AG09319 (cell line): Measurements from ENCODE around the gene MGA.

Experiments
- DNase-seq: peaks from one replicate; pipeline ENCODE4 v3.0.0-alpha.2; 2010; ENCODE audit warnings: low read depth; ENCODE audit errors: extremely low read depth
- TF ChIP-seq, protein P1 (sequence below): IDR thresholded peaks from 2 replicates; pipeline ENCODE4 v1.5.1; 2011; ENCODE audit warnings: low read depth, mild to moderate bottlenecking, inconsistent platforms, low read length, moderate library complexity

Gene MGA

DNA sequence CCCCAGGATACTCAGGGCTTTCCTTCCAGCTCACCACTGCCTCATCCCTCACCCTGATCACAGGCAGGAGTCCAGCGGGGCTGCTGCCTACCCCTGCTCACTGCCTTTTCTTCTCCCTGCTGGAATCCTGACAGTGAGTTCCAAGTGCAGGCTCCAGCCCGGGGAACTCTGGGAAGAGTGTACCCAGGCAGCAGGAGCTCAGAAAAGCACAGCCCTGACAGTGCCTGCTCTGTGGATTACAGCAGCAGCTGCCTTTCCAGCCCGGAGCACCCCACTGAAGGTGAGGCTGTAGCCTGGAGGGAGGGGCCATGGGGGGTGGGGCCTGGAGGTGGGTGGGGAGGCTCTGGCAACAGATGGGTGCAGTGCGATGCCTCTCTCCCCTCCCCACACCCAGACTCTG is 161.6 kb downstream of the MGA start:
- TF ChIP-seq, protein P1, sequence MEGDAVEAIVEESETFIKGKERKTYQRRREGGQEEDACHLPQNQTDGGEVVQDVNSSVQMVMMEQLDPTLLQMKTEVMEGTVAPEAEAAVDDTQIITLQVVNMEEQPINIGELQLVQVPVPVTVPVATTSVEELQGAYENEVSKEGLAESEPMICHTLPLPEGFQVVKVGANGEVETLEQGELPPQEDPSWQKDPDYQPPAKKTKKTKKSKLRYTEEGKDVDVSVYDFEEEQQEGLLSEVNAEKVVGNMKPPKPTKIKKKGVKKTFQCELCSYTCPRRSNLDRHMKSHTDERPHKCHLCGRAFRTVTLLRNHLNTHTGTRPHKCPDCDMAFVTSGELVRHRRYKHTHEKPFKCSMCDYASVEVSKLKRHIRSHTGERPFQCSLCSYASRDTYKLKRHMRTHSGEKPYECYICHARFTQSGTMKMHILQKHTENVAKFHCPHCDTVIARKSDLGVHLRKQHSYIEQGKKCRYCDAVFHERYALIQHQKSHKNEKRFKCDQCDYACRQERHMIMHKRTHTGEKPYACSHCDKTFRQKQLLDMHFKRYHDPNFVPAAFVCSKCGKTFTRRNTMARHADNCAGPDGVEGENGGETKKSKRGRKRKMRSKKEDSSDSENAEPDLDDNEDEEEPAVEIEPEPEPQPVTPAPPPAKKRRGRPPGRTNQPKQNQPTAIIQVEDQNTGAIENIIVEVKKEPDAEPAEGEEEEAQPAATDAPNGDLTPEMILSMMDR: no peak
- DNase-seq: no peak

DNA sequence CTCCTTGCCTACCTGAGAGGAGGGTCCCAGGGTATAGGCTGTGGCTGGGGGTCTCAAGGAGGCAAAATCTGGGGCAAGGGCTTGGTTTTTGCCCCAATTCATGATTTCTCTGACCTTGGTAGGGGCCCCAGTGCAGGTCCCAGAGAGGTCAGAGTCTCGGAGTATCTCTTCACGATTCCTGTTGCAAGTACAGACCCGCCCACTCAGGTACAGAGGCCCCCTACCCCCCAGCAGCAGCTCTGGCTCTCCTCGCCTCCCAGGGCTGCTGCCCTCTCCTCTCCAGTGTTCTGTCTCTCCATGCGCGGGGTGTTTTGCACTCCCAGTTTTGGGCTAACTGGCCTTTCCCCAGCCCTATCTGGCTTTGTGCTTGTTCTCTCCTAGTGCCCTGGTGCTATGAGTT is 162.3 kb downstream of the MGA start:
- DNase-seq: no peak
- TF ChIP-seq, protein P1: no peak
